Vagina (tissue), 2 donors: Measurements from ENCODE around the gene NKG7.

Experiments used
- POLR2A ChIP-seq, 2 donors: fragments of 450-650 bp; IDR thresholded peaks; one replicate each; pipeline ENCODE4 v1.6.1; 2017; ENCODE audit warnings: antibody characterized with exemption in 2 of 2, mild to moderate bottlenecking in 2 of 2, moderate library complexity in 2 of 2
- TF ChIP-seq, protein P1 (sequence below), 3 experiments: fragments of 450-650 bp in 2 of 3; fragments of 200-600 bp in 1 of 3; sonication (generic) in 1 of 3; IDR thresholded peaks; one replicate each; pipeline ENCODE4 v1.5.1; 2017 to 2019; ENCODE audit warnings: antibody characterized with exemption in 3 of 3, mild to moderate bottlenecking in 2 of 3, moderate library complexity in 2 of 3

DNA sequence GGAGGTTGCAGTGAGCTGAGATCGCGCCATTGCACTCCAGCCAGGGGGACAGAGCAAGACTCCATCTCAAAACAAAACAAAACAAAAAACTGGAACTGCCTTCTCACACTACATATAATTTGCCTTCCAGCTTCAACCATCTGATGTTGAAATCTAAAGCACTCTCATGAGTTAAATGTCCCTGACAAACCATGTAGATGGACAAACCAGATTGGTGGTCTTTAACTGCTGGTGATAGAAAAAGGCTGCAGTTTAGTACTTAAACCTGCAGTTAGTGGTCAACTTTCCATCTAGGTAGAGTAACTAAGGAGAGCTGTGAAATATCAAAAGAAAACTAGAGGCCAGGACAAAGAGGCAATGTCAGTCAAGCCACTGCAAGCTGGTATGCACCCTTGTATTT, 23.7 kb upstream of the NKG7 start:
- no peak for TF ChIP-seq POLR2A (IDR thresholded peaks at IDR 0.05)
- TF ChIP-seq, protein P1, sequence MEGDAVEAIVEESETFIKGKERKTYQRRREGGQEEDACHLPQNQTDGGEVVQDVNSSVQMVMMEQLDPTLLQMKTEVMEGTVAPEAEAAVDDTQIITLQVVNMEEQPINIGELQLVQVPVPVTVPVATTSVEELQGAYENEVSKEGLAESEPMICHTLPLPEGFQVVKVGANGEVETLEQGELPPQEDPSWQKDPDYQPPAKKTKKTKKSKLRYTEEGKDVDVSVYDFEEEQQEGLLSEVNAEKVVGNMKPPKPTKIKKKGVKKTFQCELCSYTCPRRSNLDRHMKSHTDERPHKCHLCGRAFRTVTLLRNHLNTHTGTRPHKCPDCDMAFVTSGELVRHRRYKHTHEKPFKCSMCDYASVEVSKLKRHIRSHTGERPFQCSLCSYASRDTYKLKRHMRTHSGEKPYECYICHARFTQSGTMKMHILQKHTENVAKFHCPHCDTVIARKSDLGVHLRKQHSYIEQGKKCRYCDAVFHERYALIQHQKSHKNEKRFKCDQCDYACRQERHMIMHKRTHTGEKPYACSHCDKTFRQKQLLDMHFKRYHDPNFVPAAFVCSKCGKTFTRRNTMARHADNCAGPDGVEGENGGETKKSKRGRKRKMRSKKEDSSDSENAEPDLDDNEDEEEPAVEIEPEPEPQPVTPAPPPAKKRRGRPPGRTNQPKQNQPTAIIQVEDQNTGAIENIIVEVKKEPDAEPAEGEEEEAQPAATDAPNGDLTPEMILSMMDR (IDR thresholded peaks at IDR 0.05) = no peak
